SK-N-SH (cell line): ENCODE measurements around the gene C4orf50. TPM values are rescaled to one million over a fixed set of nuclear protein-coding genes. Genes with fewer than 3 reads are reported as not detected.

Experiments
- CTCF ChIA-PET: fragments of 300-600, 350-600 bp; formaldehyde crosslinking; extraction: SDS; loops from one replicate; lab custom pipeline; 2021; lab: Yijun Ruan, JAX
- POLR2A ChIA-PET: fragments of 350-600 bp; sonication (Branson Sonifier 250); formaldehyde crosslinking; extraction: SDS; loops from one replicate; lab custom pipeline; 2020; ENCODE audit warnings: antibody characterized with exemption, inconsistent platforms; lab: Yijun Ruan, JAX
- DNase-seq: peaks from one replicate; pipeline ENCODE4 v3.0.0; 2012
- H2AFZ ChIP-seq: fragments of 200-600 bp; sonication (generic); 2 replicates; pipeline ENCODE4 v1.8.1; 2016; ENCODE audit warnings: antibody characterized with exemption, mild to moderate bottlenecking, low read depth
- H3F3A ChIP-seq: fragments of 200-600 bp; sonication (generic); replicated peaks from 2 replicates; pipeline ENCODE3; 2016; ENCODE audit warnings: antibody characterized with exemption, mild to moderate bottlenecking; ENCODE audit not compliant: insufficient read depth
- H3K27ac ChIP-seq, 2 experiments: fragments of 200-500 bp in 1 of 2; fragments of 200-600 bp in 1 of 2; sonication (Bioruptor generic) in 1 of 2; sonication (generic), shearing (Covaris generic) in 1 of 2; 2 replicates each; pipeline versions ENCODE4 v1.5.1 to v1.6.1; 2014 to 2016; ENCODE audit warnings: low read depth in 2 of 2, inconsistent platforms in 1 of 2, low read length in 1 of 2, mild to moderate bottlenecking in 1 of 2, mixed read lengths in 1 of 2
- H3K27me3 ChIP-seq: fragments of 200-600 bp; sonication (generic), shearing (Covaris generic); 2 replicates; pipeline ENCODE4 v1.6.1; 2016; ENCODE audit warnings: mixed run types; ENCODE audit not compliant: insufficient read depth
- H3K36me3 ChIP-seq, 2 experiments: fragments of 200-500 bp in 1 of 2; fragments of 200-600 bp in 1 of 2; sonication (Bioruptor generic) in 1 of 2; sonication (generic) in 1 of 2; replicated peaks in 1 of 2; 2 replicates each; pipeline versions ENCODE3 to v1.5.1; 2014 to 2016; ENCODE audit warnings: low read length in 1 of 2, mild to moderate bottlenecking in 1 of 2; ENCODE audit not compliant: insufficient read depth in 2 of 2, control insufficient read depth in 1 of 2
- H3K4me1 ChIP-seq, 2 experiments: fragments of 200-500 bp in 1 of 2; fragments of 200-600 bp in 1 of 2; sonication (Bioruptor generic) in 1 of 2; sonication (generic), shearing (Covaris generic) in 1 of 2; 2 replicates each; pipeline versions ENCODE4 v1.5.1 to v1.6.1; 2014 to 2016; ENCODE audit warnings: low read depth in 1 of 2, low read length in 1 of 2, mixed run types in 1 of 2; ENCODE audit not compliant: insufficient read depth in 2 of 2, control insufficient read depth in 1 of 2
- H3K4me2 ChIP-seq: fragments of 200-600 bp; sonication (generic), shearing (Covaris generic); 2 replicates; pipeline ENCODE4 v1.6.1; 2017; ENCODE audit warnings: mixed run types
- H3K4me3 ChIP-seq, 2 experiments: fragments of 200-500 bp in 1 of 2; fragments of 200-600 bp in 1 of 2; sonication (Bioruptor generic) in 1 of 2; sonication (generic), shearing (Covaris generic) in 1 of 2; 2 replicates each; pipeline versions ENCODE4 v1.5.1 to v1.8.1; 2014 to 2016; ENCODE audit warnings: low read depth in 2 of 2, inconsistent platforms in 1 of 2, low read length in 1 of 2, mild to moderate bottlenecking in 1 of 2, mixed read lengths in 1 of 2, moderate library complexity in 1 of 2
- H3K79me2 ChIP-seq: fragments of 200-600 bp; sonication (generic); 2 replicates; pipeline ENCODE4 v1.8.1; 2017; ENCODE audit warnings: mild to moderate bottlenecking; ENCODE audit not compliant: insufficient read depth
- H3K9ac ChIP-seq: fragments of 200-600 bp; sonication (generic); 2 replicates; pipeline ENCODE4 v1.6.1; 2017; ENCODE audit warnings: mixed run types
- H3K9me2 ChIP-seq: fragments of 200-600 bp; sonication (generic); 2 replicates; pipeline ENCODE4 v1.6.1; 2017; ENCODE audit warnings: mixed run types
- H3K9me3 ChIP-seq: fragments of 200-600 bp; sonication (generic); 2 replicates; pipeline ENCODE4 v1.6.1; 2017; ENCODE audit warnings: mixed run types, mild to moderate bottlenecking, moderate library complexity
- H4K20me1 ChIP-seq: fragments of 200-600 bp; sonication (generic); 2 replicates; pipeline ENCODE4 v1.6.1; 2017; ENCODE audit warnings: mild to moderate bottlenecking, mixed run types; ENCODE audit not compliant: insufficient read depth
- FOXM1 ChIP-seq: IDR thresholded peaks from 2 replicates; pipeline ENCODE4 v1.4.0; 2012; ENCODE audit warnings: low read depth, mild to moderate bottlenecking
- JUND ChIP-seq: IDR thresholded peaks from 2 replicates; pipeline ENCODE4 v1.4.0; 2012
- MEF2A ChIP-seq: IDR thresholded peaks from 2 replicates; pipeline ENCODE4 v1.4.0; 2012; ENCODE audit warnings: low read depth, borderline replicate concordance
- NFIC ChIP-seq: IDR thresholded peaks from 2 replicates; pipeline ENCODE4 v1.4.0; 2012; ENCODE audit warnings: borderline replicate concordance
- NRF1 ChIP-seq: IDR thresholded peaks from 2 replicates; pipeline ENCODE4 v1.6.1; 2012; ENCODE audit warnings: low read depth, mild to moderate bottlenecking, low read length
- RFX5 ChIP-seq: IDR thresholded peaks from 2 replicates; pipeline ENCODE4 v1.6.1; 2012; ENCODE audit warnings: mild to moderate bottlenecking, improper control_type of control experiment, low read length
- RXRA ChIP-seq: IDR thresholded peaks from 2 replicates; pipeline ENCODE4 v1.4.0; 2012; ENCODE audit warnings: low read depth, mild to moderate bottlenecking, borderline replicate concordance
- TCF12 ChIP-seq: IDR thresholded peaks from 2 replicates; pipeline ENCODE4 v1.4.0; 2012
- TEAD4 ChIP-seq: IDR thresholded peaks from 2 replicates; pipeline ENCODE4 v1.4.0; 2012; ENCODE audit warnings: mild to moderate bottlenecking, borderline replicate concordance; ENCODE audit not compliant: insufficient read depth
- WGBS: methylation state at CpG from one replicate; pipeline ENCODE4 v1.1.6; 2017; ENCODE audit warnings: low lambda C conversion rate; 5-methylcytosine and 5-hydroxymethylcytosine counted together
- polyA plus RNA-seq, 3 experiments: library from polyadenylated mRNA; depleted of rRNA; stranded (reverse); fragments of >200 nt; gene quantifications; 2 replicates each; pipeline ENCODE4 v1.2.3, GENCODE V29; 2012
- TF ChIP-seq, protein P1 (sequence below): IDR thresholded peaks from 2 replicates; pipeline ENCODE4 v1.6.1; 2012; ENCODE audit warnings: mild to moderate bottlenecking, low read depth, low read length, moderate library complexity
- TF ChIP-seq, protein P2 (sequence below): IDR thresholded peaks from 2 replicates; pipeline ENCODE4 v1.4.0; 2012; ENCODE audit warnings: low read depth, borderline replicate concordance
- TF ChIP-seq, protein P3 (sequence below): IDR thresholded peaks from 2 replicates; pipeline ENCODE4 v1.4.0; 2012; ENCODE audit warnings: low read depth, borderline replicate concordance
- TF ChIP-seq, protein P4 (sequence below): IDR thresholded peaks from 2 replicates; pipeline ENCODE4; 2012
- TF ChIP-seq, protein P5 (sequence below): fragments of 200-600 bp; sonication (generic); IDR thresholded peaks from 2 replicates; pipeline ENCODE4 v1.6.1; 2017; ENCODE audit warnings: antibody characterized with exemption, mild to moderate bottlenecking, moderate library complexity
- TF ChIP-seq, protein P6 (sequence below): fragments of 150-350 bp; IDR thresholded peaks from 2 replicates; pipeline ENCODE4 v1.6.1; 2017; ENCODE audit warnings: antibody characterized with exemption, low read length, low read depth, borderline replicate concordance
- TF ChIP-seq, protein P7 (sequence below): IDR thresholded peaks from 2 replicates; pipeline ENCODE4 v1.4.0; 2012; ENCODE audit warnings: low read depth

Gene C4orf50
- polyA plus RNA-seq, 1 of the 3 experiments (the other 2 are of a cell fraction): under 0.01 TPM

DNA sequence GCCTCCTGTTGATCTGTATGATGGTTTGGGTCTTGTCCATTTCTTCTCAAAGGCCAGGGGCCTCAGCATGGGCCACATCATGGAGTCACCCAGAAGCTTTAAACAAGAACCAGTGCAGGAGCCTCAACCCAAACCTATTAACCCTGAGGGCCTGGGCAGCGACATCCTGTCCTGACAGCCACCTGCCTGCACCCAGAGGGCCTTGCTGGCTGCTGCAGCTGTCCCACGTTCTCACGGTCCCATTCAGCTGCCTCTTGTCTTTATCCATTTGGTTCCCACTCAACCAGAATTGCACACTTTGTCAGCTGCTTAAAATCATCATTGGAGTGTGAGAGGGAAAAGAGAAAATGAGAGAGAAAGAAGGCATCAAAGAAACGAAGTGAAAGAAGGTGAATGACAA, 21.6 kb downstream of the C4orf50 start (continued):
- TF ChIP-seq, protein P1, sequence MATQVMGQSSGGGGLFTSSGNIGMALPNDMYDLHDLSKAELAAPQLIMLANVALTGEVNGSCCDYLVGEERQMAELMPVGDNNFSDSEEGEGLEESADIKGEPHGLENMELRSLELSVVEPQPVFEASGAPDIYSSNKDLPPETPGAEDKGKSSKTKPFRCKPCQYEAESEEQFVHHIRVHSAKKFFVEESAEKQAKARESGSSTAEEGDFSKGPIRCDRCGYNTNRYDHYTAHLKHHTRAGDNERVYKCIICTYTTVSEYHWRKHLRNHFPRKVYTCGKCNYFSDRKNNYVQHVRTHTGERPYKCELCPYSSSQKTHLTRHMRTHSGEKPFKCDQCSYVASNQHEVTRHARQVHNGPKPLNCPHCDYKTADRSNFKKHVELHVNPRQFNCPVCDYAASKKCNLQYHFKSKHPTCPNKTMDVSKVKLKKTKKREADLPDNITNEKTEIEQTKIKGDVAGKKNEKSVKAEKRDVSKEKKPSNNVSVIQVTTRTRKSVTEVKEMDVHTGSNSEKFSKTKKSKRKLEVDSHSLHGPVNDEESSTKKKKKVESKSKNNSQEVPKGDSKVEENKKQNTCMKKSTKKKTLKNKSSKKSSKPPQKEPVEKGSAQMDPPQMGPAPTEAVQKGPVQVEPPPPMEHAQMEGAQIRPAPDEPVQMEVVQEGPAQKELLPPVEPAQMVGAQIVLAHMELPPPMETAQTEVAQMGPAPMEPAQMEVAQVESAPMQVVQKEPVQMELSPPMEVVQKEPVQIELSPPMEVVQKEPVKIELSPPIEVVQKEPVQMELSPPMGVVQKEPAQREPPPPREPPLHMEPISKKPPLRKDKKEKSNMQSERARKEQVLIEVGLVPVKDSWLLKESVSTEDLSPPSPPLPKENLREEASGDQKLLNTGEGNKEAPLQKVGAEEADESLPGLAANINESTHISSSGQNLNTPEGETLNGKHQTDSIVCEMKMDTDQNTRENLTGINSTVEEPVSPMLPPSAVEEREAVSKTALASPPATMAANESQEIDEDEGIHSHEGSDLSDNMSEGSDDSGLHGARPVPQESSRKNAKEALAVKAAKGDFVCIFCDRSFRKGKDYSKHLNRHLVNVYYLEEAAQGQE: no peak
- TF ChIP-seq RFX5: no peak
- TF ChIP-seq JUND: no peak

DNA sequence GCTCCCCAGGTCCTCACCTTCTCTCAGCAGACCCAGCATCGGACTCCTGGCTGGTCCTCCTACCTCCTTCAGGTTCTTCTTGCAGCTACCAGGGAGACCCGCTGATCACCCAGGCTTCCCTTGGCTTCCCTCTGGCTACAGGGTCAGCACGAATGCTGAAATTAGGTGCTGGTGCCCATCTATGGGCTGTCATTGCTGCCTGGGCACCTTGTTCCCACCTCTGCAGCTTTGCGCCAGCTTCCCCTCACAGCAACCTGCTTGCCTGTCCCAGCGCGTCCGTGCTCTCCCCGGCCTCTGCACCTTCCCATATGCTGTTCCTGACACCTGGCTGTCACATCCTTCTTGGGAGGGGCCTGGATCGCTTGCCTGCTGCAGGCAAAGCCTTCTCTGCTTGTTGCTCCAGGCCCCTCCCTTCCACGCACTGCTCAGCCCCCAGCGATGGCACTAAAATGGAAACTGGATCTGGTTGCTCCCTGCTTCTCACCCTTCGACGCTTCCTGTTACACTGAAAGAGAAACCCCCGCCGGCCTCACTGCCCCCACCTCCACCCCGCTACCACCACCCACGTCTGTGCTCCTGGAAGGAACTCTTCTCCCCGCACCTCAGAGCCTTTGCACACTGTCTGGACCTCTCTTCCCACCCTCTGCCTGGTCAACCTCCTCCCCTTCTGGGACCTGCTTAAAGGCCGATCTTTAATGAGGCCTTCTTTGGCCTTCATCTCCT, 22.2 kb downstream of the C4orf50 start:
- TF ChIP-seq, protein P2, sequence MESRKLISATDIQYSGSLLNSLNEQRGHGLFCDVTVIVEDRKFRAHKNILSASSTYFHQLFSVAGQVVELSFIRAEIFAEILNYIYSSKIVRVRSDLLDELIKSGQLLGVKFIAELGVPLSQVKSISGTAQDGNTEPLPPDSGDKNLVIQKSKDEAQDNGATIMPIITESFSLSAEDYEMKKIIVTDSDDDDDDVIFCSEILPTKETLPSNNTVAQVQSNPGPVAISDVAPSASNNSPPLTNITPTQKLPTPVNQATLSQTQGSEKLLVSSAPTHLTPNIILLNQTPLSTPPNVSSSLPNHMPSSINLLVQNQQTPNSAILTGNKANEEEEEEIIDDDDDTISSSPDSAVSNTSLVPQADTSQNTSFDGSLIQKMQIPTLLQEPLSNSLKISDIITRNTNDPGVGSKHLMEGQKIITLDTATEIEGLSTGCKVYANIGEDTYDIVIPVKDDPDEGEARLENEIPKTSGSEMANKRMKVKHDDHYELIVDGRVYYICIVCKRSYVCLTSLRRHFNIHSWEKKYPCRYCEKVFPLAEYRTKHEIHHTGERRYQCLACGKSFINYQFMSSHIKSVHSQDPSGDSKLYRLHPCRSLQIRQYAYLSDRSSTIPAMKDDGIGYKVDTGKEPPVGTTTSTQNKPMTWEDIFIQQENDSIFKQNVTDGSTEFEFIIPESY: no peak
- no peak for TF ChIP-seq RXRA
- TF ChIP-seq, protein P3, sequence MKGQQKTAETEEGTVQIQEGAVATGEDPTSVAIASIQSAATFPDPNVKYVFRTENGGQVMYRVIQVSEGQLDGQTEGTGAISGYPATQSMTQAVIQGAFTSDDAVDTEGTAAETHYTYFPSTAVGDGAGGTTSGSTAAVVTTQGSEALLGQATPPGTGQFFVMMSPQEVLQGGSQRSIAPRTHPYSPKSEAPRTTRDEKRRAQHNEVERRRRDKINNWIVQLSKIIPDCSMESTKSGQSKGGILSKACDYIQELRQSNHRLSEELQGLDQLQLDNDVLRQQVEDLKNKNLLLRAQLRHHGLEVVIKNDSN: no peak
- TF ChIP-seq NRF1: no peak
- no peak for TF ChIP-seq JUND
- no peak for TF ChIP-seq TEAD4
- no peak for TF ChIP-seq NFIC
- no peak for TF ChIP-seq FOXM1
- TF ChIP-seq, protein P4, sequence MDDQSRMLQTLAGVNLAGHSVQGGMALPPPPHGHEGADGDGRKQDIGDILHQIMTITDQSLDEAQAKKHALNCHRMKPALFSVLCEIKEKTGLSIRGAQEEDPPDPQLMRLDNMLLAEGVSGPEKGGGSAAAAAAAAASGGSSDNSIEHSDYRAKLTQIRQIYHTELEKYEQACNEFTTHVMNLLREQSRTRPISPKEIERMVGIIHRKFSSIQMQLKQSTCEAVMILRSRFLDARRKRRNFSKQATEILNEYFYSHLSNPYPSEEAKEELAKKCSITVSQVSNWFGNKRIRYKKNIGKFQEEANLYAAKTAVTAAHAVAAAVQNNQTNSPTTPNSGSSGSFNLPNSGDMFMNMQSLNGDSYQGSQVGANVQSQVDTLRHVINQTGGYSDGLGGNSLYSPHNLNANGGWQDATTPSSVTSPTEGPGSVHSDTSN: no peak
- TF ChIP-seq, protein P5, sequence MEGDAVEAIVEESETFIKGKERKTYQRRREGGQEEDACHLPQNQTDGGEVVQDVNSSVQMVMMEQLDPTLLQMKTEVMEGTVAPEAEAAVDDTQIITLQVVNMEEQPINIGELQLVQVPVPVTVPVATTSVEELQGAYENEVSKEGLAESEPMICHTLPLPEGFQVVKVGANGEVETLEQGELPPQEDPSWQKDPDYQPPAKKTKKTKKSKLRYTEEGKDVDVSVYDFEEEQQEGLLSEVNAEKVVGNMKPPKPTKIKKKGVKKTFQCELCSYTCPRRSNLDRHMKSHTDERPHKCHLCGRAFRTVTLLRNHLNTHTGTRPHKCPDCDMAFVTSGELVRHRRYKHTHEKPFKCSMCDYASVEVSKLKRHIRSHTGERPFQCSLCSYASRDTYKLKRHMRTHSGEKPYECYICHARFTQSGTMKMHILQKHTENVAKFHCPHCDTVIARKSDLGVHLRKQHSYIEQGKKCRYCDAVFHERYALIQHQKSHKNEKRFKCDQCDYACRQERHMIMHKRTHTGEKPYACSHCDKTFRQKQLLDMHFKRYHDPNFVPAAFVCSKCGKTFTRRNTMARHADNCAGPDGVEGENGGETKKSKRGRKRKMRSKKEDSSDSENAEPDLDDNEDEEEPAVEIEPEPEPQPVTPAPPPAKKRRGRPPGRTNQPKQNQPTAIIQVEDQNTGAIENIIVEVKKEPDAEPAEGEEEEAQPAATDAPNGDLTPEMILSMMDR: no peak
- no peak for TF ChIP-seq TCF12
- TF ChIP-seq, protein P6, sequence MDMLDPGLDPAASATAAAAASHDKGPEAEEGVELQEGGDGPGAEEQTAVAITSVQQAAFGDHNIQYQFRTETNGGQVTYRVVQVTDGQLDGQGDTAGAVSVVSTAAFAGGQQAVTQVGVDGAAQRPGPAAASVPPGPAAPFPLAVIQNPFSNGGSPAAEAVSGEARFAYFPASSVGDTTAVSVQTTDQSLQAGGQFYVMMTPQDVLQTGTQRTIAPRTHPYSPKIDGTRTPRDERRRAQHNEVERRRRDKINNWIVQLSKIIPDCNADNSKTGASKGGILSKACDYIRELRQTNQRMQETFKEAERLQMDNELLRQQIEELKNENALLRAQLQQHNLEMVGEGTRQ: no peak
- TF ChIP-seq, protein P7, sequence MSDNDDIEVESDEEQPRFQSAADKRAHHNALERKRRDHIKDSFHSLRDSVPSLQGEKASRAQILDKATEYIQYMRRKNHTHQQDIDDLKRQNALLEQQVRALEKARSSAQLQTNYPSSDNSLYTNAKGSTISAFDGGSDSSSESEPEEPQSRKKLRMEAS: no peak
- no peak for TF ChIP-seq MEF2A
- no peaks in the 10 kb centered on the region for H3F3A ChIP-seq
- no peak overlapping the region for H3K4me2 ChIP-seq
- H3K9me2 ChIP-seq: no peaks in the 10 kb centered on the region
- no peaks in the 10 kb centered on the region for H3K79me2 ChIP-seq
- H3K9me3 ChIP-seq: no peaks in the 10 kb centered on the region
- POLR2A ChIA-PET: no interaction called here
- H4K20me1 ChIP-seq: no peaks in the 10 kb centered on the region
- H3K27me3 ChIP-seq: no peaks in the 10 kb centered on the region
- H3K27ac ChIP-seq: no peak overlapping the region
- CTCF ChIA-PET: interaction anchor here (0.6 to 7.2 kb wide), 11 partner anchors 8 to 336 kb away, joined by 3 to 105 read pairs (median 7); partner anchors contain the start of gene C4orf50
- peaks cover 0 to 4% of the 10 kb centered on the region in 2 experiments; a peak in 1 of 4 replicates for H3K4me1 ChIP-seq
- no peak overlapping the region for H3K4me3 ChIP-seq
- no peak for DNase-seq
- no peaks in the 10 kb centered on the region for H3K36me3 ChIP-seq
- 54% methylated on average over 18 of the region's 19 CpGs for WGBS
- H2AFZ ChIP-seq: no peak overlapping the region
- no peak overlapping the region for H3K9ac ChIP-seq
